Measurements from ENCODE around the gene CTNNBL1. TPM values are rescaled to one million over a fixed set of nuclear protein-coding genes. Genes with fewer than 3 reads are reported as not detected.

The CTNNBL1 gene
- total RNA-seq, 1 experiment from 2014 or later: 64.4 TPM

- TF ChIP-seq IRF2 (CRISPR knock-in tag; IDR thresholded peaks at IDR 0.05; ENCODE audit: borderline replicate concordance, low read depth): no peak
- no peak for TF ChIP-seq ZNF263 (CRISPR knock-in tag; IDR thresholded peaks at IDR 0.05; ENCODE audit: low read depth)
- TF ChIP-seq, protein P1, sequence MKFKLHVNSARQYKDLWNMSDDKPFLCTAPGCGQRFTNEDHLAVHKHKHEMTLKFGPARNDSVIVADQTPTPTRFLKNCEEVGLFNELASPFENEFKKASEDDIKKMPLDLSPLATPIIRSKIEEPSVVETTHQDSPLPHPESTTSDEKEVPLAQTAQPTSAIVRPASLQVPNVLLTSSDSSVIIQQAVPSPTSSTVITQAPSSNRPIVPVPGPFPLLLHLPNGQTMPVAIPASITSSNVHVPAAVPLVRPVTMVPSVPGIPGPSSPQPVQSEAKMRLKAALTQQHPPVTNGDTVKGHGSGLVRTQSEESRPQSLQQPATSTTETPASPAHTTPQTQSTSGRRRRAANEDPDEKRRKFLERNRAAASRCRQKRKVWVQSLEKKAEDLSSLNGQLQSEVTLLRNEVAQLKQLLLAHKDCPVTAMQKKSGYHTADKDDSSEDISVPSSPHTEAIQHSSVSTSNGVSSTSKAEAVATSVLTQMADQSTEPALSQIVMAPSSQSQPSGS (CRISPR knock-in tag; IDR thresholded peaks at IDR 0.05; ENCODE audit: borderline replicate concordance, low read depth): no peak
Measured at GRCh38 chr20:37827605-37828004, 133.8 kb downstream of the CTNNBL1 start (continued).

DNA sequence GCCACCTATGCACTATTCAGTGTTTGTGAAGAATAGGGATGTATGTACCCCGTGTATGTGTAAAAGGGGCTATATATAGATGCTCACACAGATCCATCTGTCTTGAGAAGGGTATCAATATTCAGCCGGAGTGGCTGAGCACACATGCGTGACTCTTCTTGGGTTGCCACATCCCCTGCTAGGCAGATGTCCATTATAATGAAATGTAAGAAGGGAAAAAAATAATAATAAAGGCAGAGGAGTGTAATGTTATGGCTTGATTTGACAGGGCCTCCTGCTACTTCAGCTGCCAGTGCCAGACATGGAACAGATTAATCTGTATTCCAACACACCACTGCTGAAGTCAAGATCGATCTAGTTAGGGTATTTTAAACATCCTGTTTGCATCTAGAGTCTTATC, 134.9 kb downstream of the CTNNBL1 start:
- H3K27ac Mint-ChIP-seq: no peak overlapping the region
- TF ChIP-seq NR1H2 (CRISPR knock-in tag; IDR thresholded peaks at IDR 0.05): no peak
- no peak for TF ChIP-seq ATF6 (CRISPR knock-in tag; IDR thresholded peaks at IDR 0.05)
- TF ChIP-seq ZBTB43 (CRISPR knock-in tag; IDR thresholded peaks at IDR 0.05): no peak
- TF ChIP-seq, protein P2, sequence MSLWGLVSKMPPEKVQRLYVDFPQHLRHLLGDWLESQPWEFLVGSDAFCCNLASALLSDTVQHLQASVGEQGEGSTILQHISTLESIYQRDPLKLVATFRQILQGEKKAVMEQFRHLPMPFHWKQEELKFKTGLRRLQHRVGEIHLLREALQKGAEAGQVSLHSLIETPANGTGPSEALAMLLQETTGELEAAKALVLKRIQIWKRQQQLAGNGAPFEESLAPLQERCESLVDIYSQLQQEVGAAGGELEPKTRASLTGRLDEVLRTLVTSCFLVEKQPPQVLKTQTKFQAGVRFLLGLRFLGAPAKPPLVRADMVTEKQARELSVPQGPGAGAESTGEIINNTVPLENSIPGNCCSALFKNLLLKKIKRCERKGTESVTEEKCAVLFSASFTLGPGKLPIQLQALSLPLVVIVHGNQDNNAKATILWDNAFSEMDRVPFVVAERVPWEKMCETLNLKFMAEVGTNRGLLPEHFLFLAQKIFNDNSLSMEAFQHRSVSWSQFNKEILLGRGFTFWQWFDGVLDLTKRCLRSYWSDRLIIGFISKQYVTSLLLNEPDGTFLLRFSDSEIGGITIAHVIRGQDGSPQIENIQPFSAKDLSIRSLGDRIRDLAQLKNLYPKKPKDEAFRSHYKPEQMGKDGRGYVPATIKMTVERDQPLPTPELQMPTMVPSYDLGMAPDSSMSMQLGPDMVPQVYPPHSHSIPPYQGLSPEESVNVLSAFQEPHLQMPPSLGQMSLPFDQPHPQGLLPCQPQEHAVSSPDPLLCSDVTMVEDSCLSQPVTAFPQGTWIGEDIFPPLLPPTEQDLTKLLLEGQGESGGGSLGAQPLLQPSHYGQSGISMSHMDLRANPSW (CRISPR knock-in tag; conservative IDR thresholded peaks at IDR 0.05; ENCODE audit: low read depth): no peak
- TF ChIP-seq, protein P3, sequence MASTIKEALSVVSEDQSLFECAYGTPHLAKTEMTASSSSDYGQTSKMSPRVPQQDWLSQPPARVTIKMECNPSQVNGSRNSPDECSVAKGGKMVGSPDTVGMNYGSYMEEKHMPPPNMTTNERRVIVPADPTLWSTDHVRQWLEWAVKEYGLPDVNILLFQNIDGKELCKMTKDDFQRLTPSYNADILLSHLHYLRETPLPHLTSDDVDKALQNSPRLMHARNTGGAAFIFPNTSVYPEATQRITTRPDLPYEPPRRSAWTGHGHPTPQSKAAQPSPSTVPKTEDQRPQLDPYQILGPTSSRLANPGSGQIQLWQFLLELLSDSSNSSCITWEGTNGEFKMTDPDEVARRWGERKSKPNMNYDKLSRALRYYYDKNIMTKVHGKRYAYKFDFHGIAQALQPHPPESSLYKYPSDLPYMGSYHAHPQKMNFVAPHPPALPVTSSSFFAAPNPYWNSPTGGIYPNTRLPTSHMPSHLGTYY (CRISPR knock-in tag; IDR thresholded peaks at IDR 0.05): no peak
- TF ChIP-seq PREB (CRISPR knock-in tag; IDR thresholded peaks at IDR 0.05; ENCODE audit: borderline replicate concordance): no peak
- TF ChIP-seq CBFB (CRISPR knock-in tag; IDR thresholded peaks at IDR 0.05; ENCODE audit: low read depth): no peak
- no peak for TF ChIP-seq USF1 (CRISPR knock-in tag; IDR thresholded peaks at IDR 0.05)
- ATAC-seq (no peak), DNase-seq (ENCODE audit: low spot score) (no peak)
- ChIA-PET CTCF (interaction anchor here (0.5 to 2.1 kb wide), 3 partner anchors 36 to 265 kb away, joined by 3 to 5 read pairs (median 3); no protein-coding TSS in a partner anchor), POLR2A (no interaction called here)
- no peaks in the 10 kb centered on the region for H3K36me3 Mint-ChIP-seq
- no peaks in the 10 kb centered on the region for H3K9me3 Mint-ChIP-seq
- no peaks in the 10 kb centered on the region for H3K27me3 Mint-ChIP-seq (ENCODE audit: low read depth)
- no peak overlapping the region for H3K4me3 Mint-ChIP-seq
- peaks cover 6% of the 10 kb centered on the region for H3K4me1 Mint-ChIP-seq

GRCh38 chr20:37829128-37829527, 135.3 kb downstream of the CTNNBL1 start:
- no peaks in the 10 kb centered on the region for H3K36me3 Mint-ChIP-seq
- ATAC-seq (no peak), DNase-seq (ENCODE audit: low spot score) (no peak)
- POLR2A ChIA-PET: no interaction called here
- no peaks in the 10 kb centered on the region for H3K27me3 Mint-ChIP-seq (ENCODE audit: low read depth)
- H3K4me1 Mint-ChIP-seq: peaks cover 5% of the 10 kb centered on the region
- CTCF ChIA-PET: interaction anchor here (2.1 kb wide), 1 partner anchor 71 kb away, joined by 5 read pairs; no protein-coding TSS in a partner anchor
- H3K9me3 Mint-ChIP-seq: no peaks in the 10 kb centered on the region
- H3K27ac Mint-ChIP-seq: no peak overlapping the region
- no peak overlapping the region for H3K4me3 Mint-ChIP-seq
- no peak for TF ChIP-seq ZNF671 (CRISPR knock-in tag; IDR thresholded peaks at IDR 0.05)
- TF ChIP-seq JAZF1 (CRISPR knock-in tag; IDR thresholded peaks at IDR 0.05): no peak
- TF ChIP-seq, protein P4, sequence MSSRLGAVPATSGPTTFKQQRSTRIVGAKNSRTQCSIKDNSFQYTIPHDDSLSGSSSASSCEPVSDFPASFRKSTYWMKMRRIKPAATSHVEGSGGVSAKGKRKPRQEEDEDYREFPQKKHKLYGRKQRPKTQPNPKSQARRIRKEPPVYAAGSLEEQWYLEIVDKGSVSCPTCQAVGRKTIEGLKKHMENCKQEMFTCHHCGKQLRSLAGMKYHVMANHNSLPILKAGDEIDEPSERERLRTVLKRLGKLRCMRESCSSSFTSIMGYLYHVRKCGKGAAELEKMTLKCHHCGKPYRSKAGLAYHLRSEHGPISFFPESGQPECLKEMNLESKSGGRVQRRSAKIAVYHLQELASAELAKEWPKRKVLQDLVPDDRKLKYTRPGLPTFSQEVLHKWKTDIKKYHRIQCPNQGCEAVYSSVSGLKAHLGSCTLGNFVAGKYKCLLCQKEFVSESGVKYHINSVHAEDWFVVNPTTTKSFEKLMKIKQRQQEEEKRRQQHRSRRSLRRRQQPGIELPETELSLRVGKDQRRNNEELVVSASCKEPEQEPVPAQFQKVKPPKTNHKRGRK (CRISPR knock-in tag; IDR thresholded peaks at IDR 0.05; ENCODE audit: borderline replicate concordance): no peak
- TF ChIP-seq PREB (CRISPR knock-in tag; IDR thresholded peaks at IDR 0.05; ENCODE audit: borderline replicate concordance): no peak
- no peak for TF ChIP-seq KAT7 (CRISPR knock-in tag; IDR thresholded peaks at IDR 0.05; ENCODE audit: borderline replicate concordance)
- TF ChIP-seq ZNF425 (CRISPR knock-in tag; conservative IDR thresholded peaks at IDR 0.05): no peak
